ENCODE results near the gene GABRQ.

GRCh38 chrX:152652060-152652459 is 14.4 kb downstream of the GABRQ start:
- no peak for TF ChIP-seq CTCF (conservative IDR thresholded peaks at IDR 0.05 in 1 of 2, IDR thresholded peaks at IDR 0.05 in 1 of 2; ENCODE audit: low read depth in 1 of 2, low read length in 2 of 2)
- no peak for TF ChIP-seq EZH2 (IDR thresholded peaks at IDR 0.05; ENCODE audit: low read length, missing control alignments)

All from fibroblast of lung (primary cell).